Activated B cell treated with CpG ODN at 0.5 μM for 24 hours (primary cell): ENCODE data around the gene SPATA6. TPM values are rescaled to one million over a fixed set of nuclear protein-coding genes. Genes with fewer than 3 reads are reported as not detected.

Experiments
- ATAC-seq: fragments of 200-7000 bp; cut with Tn5 transposase; one replicate; pipeline ENCODE4 v1.10.0; 2021; ENCODE audit warnings: low read depth, mild to moderate bottlenecking, moderate library complexity
- CTCF ChIA-PET: fragments of 350-600 bp; sonication (Branson Sonifier 250); formaldehyde crosslinking; loops from one replicate; lab custom pipeline; 2021; ENCODE audit warnings: antibody characterized with exemption; lab: Charles Lee
- POLR2A ChIA-PET: fragments of 350-600 bp; sonication (Branson Sonifier 250); formaldehyde crosslinking; loops from one replicate; lab custom pipeline; 2021; ENCODE audit warnings: antibody characterized with exemption; lab: Charles Lee
- DNase-seq: peaks from one replicate; pipeline ENCODE4 v3.0.0; 2022
- H3K27ac Mint-ChIP-seq: one replicate; pipeline ENCODE4 v1.8.0; 2020; ENCODE audit warnings: mixed read lengths
- H3K27me3 Mint-ChIP-seq: one replicate; pipeline ENCODE4 v1.8.0; 2021; ENCODE audit warnings: mixed read lengths
- H3K36me3 Mint-ChIP-seq: one replicate; pipeline ENCODE4 v1.8.0; 2021; ENCODE audit warnings: low read depth, mixed read lengths
- H3K4me1 Mint-ChIP-seq: one replicate; pipeline ENCODE4 v1.8.0; 2021; ENCODE audit warnings: mixed read lengths
- H3K4me3 Mint-ChIP-seq: one replicate; pipeline ENCODE4 v1.8.0; 2020; ENCODE audit warnings: mild to moderate bottlenecking, mixed read lengths
- H3K9me3 Mint-ChIP-seq: one replicate; pipeline ENCODE4 v1.8.0; 2020; ENCODE audit warnings: mixed read lengths
- intact Hi-C: fragments of 100-400 bp; cut with micrococcal nuclease; formaldehyde crosslinking; loops from one replicate; pipeline ENCODE4 v1.15.1; 2024
- total RNA-seq: library from RNA; stranded (reverse); gene quantifications from 2 replicates; pipeline ENCODE4 v1.2.3, GENCODE V29; 2022
- TF ChIP-seq, protein P1 (sequence below): fragments of 200-600 bp; IDR thresholded peaks from one replicate; pipeline ENCODE4 v1.8.0; 2022; ENCODE audit warnings: antibody characterized with exemption, mild to moderate bottlenecking

Gene SPATA6
- total RNA-seq, 1 donor from 2014 or later: 4.2 TPM

DNA sequence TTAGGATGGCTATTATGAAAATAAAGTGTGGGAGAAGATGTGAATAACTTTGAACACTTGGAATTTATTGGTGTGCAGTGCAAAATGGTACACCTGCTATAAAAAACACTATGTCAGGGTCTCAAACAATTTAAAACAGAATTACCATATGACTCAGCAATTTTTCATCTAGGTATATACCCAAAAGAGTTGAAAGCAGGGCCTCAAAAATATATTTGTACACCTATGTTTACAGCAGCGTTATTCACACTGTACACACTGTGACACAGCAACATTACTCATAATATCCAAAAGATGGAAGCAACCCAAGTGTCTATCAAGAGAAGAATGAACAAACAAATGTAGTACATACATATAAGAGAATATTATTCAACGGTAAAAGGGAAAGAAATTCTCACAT lies 75.8 kb downstream of the SPATA6 start:
- H3K36me3 Mint-ChIP-seq: no peaks in the 10 kb centered on the region
- H3K27me3 Mint-ChIP-seq: no peaks in the 10 kb centered on the region
- no peak overlapping the region for H3K4me3 Mint-ChIP-seq
- H3K27ac Mint-ChIP-seq: no peak overlapping the region
- CTCF ChIA-PET: no interaction called here
- ATAC-seq (no peak), DNase-seq (no peak)
- TF ChIP-seq, protein P1, sequence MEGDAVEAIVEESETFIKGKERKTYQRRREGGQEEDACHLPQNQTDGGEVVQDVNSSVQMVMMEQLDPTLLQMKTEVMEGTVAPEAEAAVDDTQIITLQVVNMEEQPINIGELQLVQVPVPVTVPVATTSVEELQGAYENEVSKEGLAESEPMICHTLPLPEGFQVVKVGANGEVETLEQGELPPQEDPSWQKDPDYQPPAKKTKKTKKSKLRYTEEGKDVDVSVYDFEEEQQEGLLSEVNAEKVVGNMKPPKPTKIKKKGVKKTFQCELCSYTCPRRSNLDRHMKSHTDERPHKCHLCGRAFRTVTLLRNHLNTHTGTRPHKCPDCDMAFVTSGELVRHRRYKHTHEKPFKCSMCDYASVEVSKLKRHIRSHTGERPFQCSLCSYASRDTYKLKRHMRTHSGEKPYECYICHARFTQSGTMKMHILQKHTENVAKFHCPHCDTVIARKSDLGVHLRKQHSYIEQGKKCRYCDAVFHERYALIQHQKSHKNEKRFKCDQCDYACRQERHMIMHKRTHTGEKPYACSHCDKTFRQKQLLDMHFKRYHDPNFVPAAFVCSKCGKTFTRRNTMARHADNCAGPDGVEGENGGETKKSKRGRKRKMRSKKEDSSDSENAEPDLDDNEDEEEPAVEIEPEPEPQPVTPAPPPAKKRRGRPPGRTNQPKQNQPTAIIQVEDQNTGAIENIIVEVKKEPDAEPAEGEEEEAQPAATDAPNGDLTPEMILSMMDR: no peak
- H3K9me3 Mint-ChIP-seq: no peaks in the 10 kb centered on the region
- H3K4me1 Mint-ChIP-seq: no peaks in the 10 kb centered on the region
- intact Hi-C loops: no loop called here
- POLR2A ChIA-PET: no interaction called here

DNA sequence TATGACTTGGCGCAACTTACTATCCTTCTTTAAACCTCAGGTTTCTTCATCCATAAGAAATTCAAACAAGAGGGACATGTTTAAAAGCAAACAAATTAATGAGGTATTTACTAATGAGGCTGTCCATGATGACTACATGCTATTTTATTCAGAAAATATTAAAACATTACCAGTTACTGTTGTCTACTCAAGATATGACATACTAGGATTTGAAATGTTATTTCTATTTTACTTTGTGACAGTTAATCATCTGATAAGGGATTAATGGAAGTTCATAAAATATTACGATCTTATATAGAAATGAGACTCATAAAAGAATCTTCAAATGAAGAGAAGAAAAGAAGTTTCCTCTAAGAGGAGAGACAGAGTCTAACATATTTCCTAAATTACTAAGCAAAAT lies 80.1 kb downstream of the SPATA6 start:
- no peak for DNase-seq
- intact Hi-C loops: no loop called here
- no peak overlapping the region for H3K27ac Mint-ChIP-seq
- no peaks in the 10 kb centered on the region for H3K4me1 Mint-ChIP-seq
- TF ChIP-seq, protein P1: no peak
- no peak overlapping the region for H3K4me3 Mint-ChIP-seq
- ChIA-PET CTCF (no interaction called here), POLR2A (no interaction called here)
- peaks cover 1% of the 10 kb centered on the region for H3K27me3 Mint-ChIP-seq
- H3K36me3 Mint-ChIP-seq: no peaks in the 10 kb centered on the region
- no peaks in the 10 kb centered on the region for H3K9me3 Mint-ChIP-seq
- ATAC-seq: no peak

DNA sequence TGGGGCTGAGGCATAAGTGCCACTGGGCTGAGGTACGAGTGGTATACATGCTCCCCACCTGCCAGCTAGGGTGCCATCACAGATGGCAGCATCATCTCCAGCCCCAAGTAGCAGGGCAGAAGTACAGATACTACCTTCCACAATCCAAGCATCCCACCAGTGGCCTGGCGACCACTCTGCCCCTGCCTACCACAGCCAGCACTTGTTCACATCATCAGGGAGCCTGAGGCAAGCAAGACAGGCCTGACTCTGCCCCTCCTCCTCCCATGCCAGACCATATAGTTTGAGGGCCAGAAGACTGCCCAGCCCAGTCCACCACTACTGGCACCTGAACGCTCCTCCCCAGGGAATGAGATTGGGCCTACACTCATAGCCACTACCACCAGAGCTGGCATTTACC lies 84.6 kb downstream of the SPATA6 start:
- H3K4me3 Mint-ChIP-seq: no peak overlapping the region
- POLR2A ChIA-PET: no interaction called here
- no peak for ATAC-seq
- TF ChIP-seq, protein P1: no peak
- CTCF ChIA-PET: no interaction called here
- no peaks in the 10 kb centered on the region for H3K36me3 Mint-ChIP-seq
- no peaks in the 10 kb centered on the region for H3K9me3 Mint-ChIP-seq
- intact Hi-C loops: no loop called here
- no peaks in the 10 kb centered on the region for H3K4me1 Mint-ChIP-seq
- H3K27ac Mint-ChIP-seq: no peak overlapping the region
- peaks cover 1% of the 10 kb centered on the region for H3K27me3 Mint-ChIP-seq
- no peak for DNase-seq

DNA sequence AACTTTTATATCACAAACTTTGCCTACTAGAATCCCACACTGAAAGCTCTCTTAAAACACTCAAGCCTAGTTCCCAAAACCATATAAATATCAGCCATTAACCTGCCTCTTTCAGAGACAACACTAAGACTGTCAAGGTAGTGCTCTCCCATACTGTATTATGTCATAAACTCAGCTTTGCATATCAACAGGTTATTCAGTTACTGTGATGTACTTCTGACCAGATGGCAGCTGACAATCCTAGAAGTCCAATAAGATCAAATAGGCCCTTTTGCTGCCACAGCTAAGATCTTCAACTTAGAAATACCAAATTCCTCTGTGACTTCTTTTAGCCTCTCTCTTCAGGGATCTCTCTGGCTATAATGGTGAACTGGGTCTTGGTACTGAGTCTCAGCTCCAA lies 97.2 kb downstream of the SPATA6 start:
- ATAC-seq: no peak
- Mint-ChIP-seq H3K36me3 (peaks cover 7% of the 10 kb centered on the region), H3K27ac (no peak overlapping the region), H3K4me1 (no peaks in the 10 kb centered on the region), H3K27me3 (no peaks in the 10 kb centered on the region), H3K9me3 (peaks cover 32% of the 10 kb centered on the region), H3K4me3 (no peak overlapping the region)
- intact Hi-C loops: no loop called here
- TF ChIP-seq, protein P1: no peak
- CTCF ChIA-PET: no interaction called here
- POLR2A ChIA-PET: no interaction called here
- DNase-seq: no peak

DNA sequence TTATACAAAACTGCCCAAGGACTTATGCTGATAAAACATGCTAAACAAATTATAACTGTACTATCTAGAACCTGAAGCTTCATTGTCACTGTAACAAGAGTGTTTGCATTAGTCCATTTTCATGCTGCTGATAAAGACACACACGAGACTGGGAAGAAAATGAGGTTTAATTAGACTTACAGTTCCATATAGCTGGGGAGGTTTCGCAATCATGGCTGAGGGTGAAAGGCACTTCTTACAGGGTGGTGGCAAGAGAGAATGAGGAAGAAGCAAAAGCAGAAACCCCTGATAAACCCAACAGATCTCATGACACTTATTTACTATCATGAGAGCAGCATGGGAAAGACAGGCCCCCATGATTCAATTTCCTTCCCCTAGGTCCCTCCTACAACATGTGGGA lies 100.4 kb downstream of the SPATA6 start:
- DNase-seq (no peak), ATAC-seq (no peak)
- CTCF ChIA-PET: no interaction called here
- H3K4me1 Mint-ChIP-seq: no peaks in the 10 kb centered on the region
- TF ChIP-seq, protein P1: no peak
- no peak overlapping the region for H3K27ac Mint-ChIP-seq
- peaks cover 2% of the 10 kb centered on the region for H3K36me3 Mint-ChIP-seq
- H3K9me3 Mint-ChIP-seq: peaks cover 32% of the 10 kb centered on the region
- no peak overlapping the region for H3K4me3 Mint-ChIP-seq
- no peaks in the 10 kb centered on the region for H3K27me3 Mint-ChIP-seq
- POLR2A ChIA-PET: no interaction called here
- intact Hi-C loops: no loop called here
